Left kidney (tissue), 2 donors: Measurements from ENCODE around the gene KLF9. TPM values are rescaled to one million over a fixed set of nuclear protein-coding genes. Genes with fewer than 3 reads are reported as not detected.

Experiments
- DNase-seq: peaks from one replicate; pipeline ENCODE4 v3.0.0-alpha.2; 2013
- polyA plus RNA-seq: library from polyadenylated mRNA; unstranded; fragments of 120-200 nt; gene quantifications from one replicate; pipeline ENCODE4 v1.2.1, GENCODE V29; 2013; ENCODE audit not compliant: insufficient read length

The KLF9 gene
- polyA plus RNA-seq, 1 donor, result 8.7 TPM

DNA sequence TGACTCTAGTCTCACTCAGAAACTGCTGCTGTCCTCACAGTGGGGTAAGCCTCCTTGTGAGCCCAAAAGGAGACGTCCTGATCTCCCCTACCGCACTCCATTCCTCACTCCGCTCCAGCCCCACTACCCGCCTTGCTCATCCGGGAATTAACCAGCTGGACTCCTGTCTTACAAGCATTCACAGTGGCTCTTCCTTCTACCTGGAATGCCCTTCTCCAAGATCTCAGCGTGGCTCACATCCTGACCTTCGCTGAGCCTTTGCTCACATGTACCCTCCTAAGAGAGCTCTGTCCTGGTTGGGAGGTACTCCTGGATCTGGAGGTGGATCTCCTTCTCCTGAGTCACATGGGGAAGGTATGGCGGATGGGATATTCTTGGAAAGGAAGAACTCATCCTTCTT, 10.7 kb upstream of the KLF9 start:
- no peak for DNase-seq

DNA sequence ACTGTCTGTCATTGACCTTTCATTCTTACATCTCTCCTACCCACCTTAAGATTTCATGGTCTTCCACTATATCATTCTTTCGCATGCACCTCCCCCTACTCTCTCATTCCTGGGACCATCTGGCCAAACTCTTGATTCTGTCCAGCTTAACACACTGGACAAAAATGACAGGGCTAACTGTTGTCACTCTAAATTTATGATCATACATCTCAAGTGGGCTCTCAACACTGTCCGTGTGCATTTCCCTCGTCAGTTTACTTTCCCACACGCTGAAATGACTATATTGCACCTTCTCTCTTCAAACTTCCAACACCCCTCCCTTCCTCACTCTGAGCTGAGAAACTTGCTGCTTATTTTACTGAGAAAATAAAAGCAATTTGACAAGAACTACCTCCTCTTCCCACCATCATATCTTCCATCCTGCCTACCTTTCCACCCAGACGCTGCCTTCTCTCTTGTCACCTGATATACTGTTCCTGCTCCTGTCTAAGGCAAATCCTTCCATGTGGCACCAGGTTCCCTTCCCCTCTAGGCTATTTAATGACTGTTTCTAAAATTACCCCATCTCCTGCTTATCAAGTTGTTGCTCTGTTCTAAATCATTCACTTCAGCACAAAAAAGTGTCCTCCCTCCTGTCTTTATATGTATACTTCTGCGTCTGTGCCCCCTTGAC, 8.1 kb upstream of the KLF9 start:
- no peak for DNase-seq

DNA sequence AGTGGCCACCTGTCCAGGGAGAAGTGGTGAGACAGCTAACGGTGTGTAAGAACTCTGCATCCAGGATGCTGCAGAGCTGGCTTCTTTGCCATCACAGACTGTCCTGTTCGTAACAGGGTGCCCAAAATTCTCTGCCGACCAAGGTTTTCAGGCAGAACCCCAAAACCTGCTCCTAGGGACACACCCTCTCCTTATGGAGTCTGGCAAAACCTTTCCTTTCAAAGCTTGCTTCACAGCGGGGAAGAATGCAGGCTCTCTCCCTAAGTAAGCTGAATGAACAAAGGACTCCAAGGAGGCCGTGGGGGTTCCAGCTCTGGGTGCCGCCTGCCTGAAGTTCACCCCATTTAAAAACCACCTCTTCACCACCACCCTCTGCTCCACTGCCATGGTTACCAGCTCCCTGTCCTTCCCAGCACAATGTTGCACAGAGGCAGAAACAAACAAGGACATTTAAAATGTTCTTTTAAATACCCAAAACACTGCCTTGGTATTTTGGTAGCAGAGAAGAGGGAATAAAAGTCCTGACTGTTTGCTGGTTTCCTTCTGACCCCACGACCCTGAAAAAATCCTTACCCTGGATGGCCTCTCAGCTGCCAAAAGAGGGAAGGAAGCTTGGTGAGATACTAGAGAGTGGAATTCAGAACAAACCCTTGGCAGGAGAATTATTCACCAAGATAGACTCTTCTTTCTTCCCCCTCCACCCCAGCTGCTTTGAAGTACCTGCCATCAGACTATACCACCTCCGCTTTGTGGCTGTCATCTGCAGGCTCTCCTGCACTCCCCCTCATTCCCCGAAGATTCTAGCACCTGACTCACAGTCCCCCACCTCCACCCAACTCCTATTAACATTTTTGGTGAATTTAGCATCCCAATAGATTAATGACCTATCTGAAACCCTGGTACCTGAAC, 7.1 kb upstream of the KLF9 start:
- no peak for DNase-seq

DNA sequence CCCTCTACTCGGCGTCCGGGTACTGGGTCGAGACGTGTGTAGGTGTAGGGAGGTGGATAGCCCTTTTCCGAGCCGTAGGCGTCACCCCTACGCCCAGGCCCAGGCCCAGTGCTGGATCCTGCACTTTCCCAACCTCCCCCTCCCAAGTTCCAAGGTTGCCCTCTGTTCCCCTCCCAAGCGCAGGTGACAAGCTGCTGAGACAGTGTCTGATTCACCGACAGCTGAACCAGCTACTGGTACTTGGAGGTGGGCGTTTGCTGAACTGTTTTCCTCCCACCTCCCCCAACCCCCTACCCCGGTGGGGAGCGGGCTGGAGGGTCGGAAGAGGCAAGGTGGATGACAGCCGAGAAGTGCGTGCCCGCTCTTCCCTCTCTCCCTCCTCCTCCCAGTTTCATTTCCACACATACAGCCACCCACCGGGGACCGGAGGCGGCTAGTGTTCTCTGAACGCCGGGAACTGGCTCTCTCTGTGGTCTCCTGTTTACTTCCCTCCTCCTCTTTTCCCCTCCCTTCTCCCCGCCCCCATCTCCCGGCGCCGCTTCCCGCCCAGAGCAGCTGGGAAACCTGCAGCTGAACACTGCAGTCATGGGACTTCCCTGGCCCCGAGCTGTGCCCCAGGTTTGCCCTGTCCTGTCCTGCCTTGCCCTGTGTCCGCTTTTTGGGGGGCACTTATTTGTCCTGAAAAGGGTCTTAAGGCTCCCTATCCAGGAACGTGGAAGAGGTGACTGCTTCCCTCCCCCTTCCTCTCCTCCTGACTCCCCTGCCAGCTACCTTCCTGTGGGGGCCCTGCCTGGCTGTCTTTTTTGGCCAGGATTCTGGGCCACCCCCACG, 6.2 kb upstream of the KLF9 start:
- DNase-seq, result peak; percentile 85

DNA sequence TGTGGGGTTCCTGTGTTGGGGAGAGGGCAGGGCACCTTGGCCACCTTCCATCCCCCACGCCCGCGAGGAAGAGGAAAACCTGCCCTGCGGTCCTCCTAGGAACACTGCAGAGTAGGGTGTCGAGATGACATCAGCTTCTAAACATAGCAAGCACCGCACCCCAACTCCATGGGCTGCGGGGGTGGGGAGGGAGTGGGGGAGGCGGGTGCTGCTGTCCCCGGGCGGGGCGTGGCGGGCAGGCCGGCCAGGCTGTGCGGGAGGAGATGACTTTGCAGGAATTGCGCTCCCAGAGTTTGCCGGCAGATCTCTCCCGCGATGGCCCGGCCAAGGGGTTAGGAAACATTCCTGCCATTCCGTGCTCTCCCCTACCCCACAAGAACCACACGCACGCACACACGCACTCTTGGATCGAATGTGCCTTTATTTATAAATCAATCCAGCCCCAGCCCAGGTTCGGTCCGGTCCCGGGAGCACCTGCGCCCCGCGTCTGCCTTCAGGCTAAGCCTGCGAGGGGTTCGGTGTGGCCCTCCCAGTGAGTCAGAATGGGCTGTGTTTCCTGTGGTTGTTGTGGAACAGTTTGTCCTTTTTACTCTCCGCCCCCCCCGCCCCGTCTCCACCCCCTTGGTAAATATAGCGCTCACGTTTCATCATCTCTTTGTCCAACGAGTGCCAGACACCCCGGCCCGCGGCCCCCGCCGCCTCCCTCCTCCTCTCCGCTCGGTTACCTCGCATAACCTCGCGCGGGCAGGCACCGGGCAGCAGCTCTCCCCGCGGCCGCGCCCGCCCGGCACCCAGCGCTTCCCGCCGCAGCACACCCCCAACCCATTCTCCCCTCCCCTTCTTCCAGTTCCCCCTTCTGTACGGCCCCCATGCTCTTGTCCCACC, 5.3 kb upstream of the KLF9 start:
- peak; percentile 80 for DNase-seq

DNA sequence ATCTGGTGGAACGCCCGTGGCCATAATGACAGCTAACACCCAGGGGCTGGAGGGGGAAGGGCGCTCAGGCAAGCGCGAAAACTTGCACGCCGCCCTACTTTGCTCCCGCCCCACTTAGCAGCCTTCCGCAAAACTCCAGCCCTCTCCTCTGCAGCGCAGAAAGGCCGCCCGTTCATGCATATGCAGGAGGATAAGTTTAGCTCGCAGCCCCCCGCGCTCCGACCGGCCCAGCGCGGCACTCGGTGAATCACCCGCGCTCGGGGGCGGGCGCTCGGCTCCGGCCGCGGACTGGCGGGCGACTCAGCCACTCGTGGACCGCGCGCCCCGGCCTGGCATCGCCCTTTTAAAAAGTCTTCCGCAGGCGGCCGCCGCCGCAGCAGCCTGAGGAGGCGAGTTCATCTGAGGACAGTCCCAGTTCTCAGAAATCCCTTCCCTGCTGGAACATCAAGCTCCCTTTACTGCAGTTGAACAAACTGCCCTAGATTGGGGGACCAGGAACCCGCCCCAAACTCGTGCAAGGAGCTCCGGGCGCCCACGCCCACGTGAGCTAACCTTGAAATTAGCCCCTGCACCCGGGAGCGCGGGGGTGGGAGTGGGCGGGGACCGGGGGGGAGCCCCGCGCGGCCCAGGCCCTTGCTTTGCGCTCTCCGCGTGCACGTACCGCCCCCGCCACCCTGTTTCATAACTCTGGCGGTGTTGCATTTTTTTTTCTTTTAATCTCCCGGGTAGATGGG, 4.5 kb upstream of the KLF9 start:
- DNase-seq, result peak; percentile 87

DNA sequence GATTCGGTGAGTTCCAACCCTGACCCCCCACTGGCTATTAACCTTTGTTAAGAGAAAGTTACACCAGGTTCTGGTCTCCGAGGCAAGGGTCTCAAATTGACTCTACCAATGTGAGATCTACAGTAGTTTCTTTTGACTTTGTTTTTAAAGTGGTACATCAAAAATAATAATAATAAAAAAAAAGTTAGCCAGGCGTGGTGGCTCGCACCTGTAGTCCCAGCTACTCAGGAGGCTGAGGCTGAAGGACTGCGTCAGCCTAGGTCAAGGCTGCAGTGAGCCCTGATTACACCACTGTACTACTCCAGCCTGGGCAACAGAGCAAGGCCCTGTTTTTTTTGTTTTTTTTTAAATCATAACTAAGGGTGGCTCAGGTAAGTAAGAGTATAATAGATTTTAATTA, 1.0 kb upstream of the KLF9 start:
- no peak for DNase-seq

DNA sequence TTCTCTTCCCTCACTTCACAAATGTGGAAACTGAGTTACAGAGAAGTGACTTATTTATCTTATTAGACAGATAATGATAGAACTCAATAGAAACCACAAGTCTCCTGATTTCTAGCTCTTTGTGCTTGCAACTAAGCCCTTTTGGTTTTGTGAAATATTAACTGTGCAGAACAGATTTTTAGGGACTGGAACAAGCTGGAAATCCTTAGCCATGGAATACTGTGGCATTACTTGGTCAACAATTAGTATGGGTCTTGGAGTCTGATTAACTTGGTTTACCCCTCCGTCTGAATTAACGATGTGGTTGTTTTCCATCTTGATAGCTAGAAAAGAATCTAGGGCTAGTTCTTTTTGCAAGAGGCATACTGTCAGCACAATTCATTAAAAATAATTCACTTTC, 584 bp upstream of the KLF9 start:
- DNase-seq, result no peak

DNA sequence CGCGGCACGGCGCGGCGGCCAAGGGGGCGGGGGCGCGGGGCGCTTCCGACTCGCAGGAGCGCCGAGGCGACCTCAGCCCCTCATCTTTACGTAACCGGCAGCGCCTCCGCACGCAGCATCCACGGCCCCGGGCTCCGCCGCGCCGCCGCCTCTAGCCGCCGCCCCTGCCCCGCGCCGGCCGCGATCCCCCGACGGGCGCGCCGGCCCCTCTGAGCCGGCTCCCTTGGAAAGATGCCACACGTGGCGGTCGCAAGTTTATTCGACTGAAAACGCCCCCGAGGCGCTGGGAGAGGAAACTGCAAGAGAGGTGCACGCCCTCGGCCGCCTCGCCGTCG, 1.0 kb downstream of the KLF9 start:
- no peak for DNase-seq

DNA sequence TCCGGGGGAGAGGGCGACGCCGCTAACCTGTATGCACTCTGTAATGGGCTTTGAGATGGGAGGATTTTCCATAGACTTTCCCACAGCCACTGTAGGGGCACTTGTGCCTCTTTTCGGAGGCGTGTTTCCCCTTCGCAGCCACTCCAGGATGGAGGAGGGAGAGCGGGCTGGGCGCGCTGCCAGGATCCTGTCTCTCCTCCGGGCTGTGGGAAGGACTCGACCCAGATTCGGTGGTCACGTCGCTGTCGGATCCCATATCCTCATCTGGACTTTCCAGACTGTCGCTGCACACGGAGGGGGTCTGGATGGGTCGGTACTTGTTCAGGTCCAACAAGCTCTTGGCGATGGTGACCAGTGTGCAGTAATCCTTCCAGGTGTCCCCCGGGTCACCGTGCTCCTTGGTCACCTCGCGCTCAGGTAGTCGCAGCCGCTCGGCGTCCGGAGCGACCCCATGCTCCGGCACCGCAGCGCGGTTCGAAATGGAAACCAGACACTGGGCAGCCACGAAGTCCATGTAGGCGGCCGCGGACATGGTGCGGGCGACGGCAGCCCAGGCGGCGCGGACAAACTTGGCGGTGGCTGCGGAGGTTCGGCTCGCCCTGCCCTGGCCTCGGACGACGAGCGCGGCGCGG, 1.5 kb downstream of the KLF9 start:
- DNase-seq, result no peak

DNA sequence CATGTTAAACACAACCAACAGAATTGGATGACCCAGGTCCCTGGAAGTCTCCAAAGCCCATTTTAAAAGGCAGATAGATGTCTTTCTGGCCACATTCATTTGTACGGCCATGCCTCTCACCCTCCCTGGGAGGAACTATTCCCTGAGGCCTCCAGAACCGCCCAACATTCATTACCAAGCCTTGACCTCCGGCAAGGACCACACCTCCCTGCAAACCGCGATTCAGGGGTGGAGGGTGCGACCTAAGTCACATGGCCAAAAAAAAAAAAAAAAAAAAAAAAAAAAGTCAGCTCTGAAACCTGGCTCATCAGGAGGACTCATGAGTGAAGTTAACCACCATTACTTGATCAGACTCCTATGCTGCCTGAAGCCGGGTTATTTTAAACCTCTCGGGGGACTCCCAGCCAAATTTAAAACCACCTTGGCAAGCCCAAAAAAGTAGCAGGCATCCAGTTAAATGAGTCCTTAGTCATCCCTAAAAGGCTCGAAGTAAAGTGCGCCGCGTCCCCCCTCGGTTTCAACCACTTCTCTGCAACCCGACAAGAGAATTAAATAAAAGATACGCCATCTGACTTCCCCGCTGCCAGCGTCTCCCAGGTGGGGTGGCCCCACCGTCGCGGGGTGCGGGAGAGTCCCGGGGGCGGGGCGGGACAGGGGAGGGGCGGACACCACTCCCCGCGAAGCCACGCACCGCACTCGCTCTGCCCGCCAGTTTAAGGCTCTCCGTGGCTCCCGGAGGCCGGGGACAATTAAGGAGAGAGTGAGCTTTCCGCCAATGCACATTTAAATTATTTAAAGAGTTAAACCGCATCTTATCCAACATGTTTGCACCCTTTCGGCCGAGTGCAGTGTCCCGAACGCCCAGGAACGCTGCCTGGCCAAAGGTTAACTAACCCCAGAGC, 2.3 kb downstream of the KLF9 start:
- DNase-seq, result no peak

DNA sequence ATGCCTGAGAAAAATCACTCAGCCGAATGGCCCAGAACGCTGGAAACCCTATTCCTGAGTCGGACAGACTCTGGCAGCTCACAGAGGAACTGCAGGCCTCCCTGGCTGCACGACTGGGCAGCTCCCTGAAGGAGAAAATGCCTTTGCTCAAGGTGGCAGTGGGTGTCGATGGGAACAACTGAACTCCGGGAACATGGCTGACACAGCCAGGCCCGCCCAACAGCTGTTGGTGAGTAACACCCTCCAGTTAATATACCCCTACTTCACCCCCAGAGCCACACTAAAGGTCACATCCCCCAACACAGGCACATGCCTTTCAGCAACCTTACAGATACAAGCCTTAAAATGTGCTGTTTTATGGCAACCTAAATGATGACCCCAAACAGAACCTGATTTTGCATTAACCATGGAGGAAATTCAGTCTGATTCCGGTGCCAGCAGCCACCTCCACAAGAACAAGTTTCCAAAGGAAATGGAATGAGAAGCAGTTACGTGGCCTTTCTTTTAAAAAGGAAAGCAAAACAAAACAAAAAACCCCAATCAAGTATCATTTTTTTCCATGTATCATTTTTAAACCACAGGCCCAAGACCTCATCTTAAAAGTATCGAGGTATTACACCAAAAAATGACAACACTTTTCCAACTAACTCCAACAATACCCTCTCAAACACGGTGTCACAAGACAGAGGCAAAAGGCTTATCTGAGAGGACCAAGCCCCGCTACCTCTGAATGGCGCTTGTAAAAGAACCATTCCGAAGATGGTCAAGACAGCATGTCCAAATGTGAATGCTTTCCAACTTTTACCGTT, 3.1 kb downstream of the KLF9 start:
- no peak for DNase-seq

DNA sequence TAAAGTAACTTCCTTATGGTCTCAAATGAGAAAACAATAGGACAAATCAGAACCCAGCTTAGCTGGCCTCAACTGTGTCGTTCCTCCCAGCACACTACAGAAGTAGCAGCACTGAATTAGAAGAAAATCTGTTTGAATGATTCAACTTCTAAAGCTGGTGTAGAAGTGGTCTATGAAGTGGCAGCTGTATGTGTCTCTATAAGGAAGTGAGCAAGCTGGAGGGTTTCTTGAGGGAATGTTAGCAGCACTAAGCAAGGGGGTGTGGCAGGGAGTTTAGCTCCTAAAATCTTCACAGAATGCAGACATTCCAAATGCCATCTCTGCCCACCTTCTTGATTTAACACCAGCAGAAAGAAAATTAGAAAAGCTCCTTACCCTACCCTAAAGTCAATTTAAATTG, 4.1 kb downstream of the KLF9 start:
- no peak for DNase-seq

DNA sequence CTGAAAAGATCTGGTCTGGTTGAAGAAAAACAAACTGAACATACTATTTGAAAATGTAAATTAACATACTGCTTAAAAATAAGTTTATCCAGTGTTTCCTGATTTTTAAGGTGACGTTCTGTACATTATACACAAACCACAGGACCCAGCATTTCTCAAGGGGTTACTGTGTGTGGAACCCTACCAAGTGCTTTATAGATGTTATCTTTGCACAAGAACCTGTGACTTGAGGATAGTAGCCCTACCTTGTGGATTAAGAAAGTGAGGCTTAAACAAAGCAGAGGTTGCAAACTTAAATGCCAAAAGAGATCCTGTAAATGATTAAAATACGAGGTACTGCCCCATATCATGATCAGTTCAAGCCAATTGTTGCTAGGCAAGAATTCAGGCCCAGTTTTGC, 4.7 kb downstream of the KLF9 start:
- no peak for DNase-seq

DNA sequence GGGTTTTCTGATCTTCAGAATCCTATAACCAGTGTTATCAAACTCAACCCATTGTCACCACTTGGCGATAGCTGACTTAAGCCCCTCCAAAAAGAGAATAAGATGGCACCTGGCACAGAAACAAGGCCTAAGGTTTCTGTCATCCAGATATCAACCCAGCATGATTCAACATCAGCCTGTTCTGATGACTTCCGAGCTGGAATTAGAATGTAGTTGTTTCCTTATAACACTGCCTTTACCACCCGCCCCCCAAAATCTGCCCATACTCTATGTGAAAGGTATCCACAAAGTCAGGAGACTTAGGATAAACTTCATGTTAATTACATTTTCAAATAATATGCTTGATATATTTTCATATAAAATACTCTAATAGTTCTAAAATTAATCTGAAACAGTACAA, 5.2 kb downstream of the KLF9 start:
- no peak for DNase-seq

DNA sequence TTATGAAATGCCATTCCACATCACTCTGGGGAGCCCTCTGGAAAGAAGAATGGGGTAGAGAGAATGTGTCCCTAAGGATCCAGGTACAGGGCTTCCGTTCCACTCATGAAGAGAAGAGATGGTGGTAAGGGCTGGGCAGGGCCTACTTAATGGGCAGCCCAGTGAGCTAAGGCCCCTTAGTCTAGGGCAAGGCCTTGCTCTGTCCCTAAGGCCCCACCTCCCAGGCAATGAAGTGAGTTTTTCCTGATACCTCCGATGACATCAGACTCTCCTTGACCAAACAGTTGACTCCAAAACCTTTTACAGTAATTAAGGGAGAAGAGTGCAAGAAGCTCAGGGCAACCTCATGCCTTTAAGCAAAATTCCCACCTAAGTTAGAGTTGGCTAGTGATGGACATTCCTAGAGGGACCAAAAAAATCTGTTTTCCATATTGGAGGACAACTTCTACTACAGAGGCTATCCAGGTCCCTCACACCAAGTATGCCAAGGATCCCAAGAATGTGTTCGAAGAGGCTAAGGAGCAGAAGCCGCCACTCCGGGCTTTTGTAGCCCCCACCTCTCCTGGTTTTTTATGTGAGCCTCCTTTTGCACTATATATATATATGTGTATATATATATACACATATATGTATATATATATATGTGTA, 5.9 kb downstream of the KLF9 start:
- DNase-seq, result no peak

DNA sequence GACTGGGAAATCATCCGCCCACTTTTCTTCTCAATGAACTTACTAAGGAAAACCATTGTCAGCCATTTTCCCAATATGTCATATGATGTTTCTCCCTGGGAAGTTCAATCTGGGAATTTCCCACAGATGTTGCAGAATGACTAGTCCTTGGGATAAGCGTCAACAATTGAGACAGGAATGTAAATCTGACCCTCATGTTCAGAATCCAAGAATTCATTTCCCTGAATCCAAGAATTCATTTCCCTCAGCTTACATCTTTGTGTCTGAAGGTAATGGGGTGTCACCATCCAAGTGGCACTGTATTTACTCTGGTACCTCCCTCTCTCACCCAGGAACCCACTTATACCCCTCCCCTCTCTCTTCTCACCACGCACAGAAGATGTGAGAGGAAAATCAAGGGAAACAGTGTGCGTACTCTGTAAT, 7.4 kb downstream of the KLF9 start:
- no peak for DNase-seq

DNA sequence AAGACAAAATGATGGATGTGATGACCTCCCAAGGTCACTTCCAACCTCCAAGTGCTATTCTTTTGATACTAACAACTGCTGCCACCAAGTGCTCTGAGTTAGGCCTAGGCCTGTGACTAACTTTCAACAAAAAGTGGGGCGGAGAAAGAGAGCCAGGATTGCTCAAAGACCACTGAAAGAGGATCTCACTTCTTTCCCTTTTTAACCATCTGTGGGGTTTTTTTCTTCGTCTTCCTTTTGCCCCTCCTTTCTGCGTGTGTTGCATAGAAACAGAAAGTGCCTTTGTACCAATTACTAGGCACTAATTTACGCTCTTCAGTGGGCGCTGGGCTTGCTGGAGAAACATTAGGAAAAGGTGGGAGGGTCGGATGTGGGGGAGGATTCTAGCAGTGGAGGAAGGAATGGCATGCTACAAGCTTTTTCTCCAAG, 8.0 kb downstream of the KLF9 start:
- DNase-seq, result peak; percentile 78
